Measurements from ENCODE around the gene PRAMEF27.
"Not testable (repeated sequence)": the region's sequence is repeated elsewhere in the genome, so short reads cannot be mapped to it uniquely, and the experiment has no call there.

DNA sequence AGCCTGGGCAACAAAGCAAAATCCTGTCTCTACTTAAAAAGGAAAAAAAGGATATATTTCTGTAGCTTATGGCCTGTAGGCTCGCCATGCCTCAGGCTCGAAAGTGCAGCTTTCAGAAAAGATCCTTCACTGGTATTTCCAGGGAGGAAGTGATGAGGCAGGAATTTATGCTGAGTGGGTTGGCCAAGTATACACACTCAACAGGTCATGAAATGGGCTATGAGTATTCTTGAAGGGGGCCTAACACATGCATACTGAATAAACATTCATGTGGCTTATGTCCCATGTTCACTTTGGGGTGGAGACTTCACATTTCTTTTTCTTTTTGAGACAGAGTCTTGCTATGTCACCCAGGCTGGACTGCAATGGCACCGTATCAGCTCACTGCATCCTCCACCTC is 47.0 kb downstream of the PRAMEF27 start:
- not testable (repeated sequence) for TF ChIP-seq CTCF (conservative IDR thresholded peaks at IDR 0.05; ENCODE audit: low read length); EZH2phosphoT487 (IDR thresholded peaks at IDR 0.05; ENCODE audit: borderline replicate concordance, low read depth, low read length)
